Epithelial cell of proximal tubule (primary cell): ENCODE data around the gene ABI3BP. TPM values are rescaled to one million over a fixed set of nuclear protein-coding genes. Genes with fewer than 3 reads are reported as not detected.
"Not testable (repeated sequence)": the region's sequence is repeated elsewhere in the genome, so short reads cannot be mapped to it uniquely, and the experiment has no call there.

ENCODE experiments used
- DNase-seq: peaks from one replicate; pipeline ENCODE4 v3.0.0-alpha.2; 2011; ENCODE audit warnings: low read depth
- H3K4me3 ChIP-seq: 2 replicates; pipeline ENCODE4 v1.5.1; 2011; ENCODE audit warnings: low read depth, mild to moderate bottlenecking, low read length
- CTCF ChIP-seq: conservative IDR thresholded peaks from 2 replicates; pipeline ENCODE4 v1.5.1; 2012; ENCODE audit warnings: low read depth, mild to moderate bottlenecking, low read length
- total RNA-seq: library from RNA; depleted of rRNA; stranded (reverse); fragments of >200 nt; gene quantifications from 2 replicates; pipeline ENCODE4 v1.2.3, GENCODE V29; 2015

Gene ABI3BP
- total RNA-seq, 1 donor from 2014 or later = 3.6 TPM

DNA sequence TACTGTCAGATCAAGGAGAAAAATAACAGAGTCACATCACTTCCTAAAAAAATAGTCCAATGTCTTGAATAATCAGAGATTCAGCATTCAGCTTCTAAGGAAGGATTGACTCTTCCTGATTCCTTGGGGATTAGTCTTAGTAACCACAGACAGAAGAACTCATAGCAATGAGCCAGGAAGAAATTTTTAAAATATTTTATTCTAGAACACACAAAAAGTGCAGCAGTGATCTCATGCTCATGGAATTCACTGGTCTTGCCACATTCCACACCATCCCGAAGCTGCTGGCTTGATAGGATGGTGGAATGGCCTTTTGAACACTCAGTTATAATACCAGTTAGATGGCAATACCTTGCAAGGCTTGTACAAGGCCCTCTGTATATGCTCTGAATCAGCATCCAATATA, 43.0 kb upstream of the ABI3BP start:
- TF ChIP-seq CTCF = no peak
- DNase-seq = peak; percentile 96
- H3K4me3 ChIP-seq = no peak overlapping the region

- no peak overlapping the region for H3K4me3 ChIP-seq
- no peak for TF ChIP-seq CTCF
These were observed 34.1 kb upstream of the ABI3BP start for GRCh38 chr3:101027286-101027685.

DNA sequence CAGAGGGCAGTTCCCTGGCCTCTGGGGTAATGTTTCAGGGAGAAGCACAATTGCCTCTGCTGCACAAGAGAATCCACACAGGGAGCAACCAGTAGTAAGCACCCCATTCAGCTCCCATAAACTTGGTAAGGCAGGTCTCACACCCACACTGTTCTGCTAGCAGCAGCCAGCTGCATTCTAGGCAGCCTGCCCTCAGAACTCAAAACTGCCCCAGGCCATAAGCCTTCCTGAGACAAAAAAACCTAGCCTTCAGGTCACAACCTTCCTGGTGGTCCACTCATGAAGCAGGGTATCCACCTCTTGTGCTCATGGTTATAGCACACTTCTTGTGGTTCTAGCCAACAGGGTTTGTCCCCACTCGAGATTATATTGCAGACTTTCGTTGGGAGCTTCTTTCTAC, 33.7 kb upstream of the ABI3BP start:
- no peak for DNase-seq
- TF ChIP-seq CTCF = no peak
- H3K4me3 ChIP-seq = no peak overlapping the region

More at GRCh38 chr3:101027286-101027685, 34.1 kb upstream of the ABI3BP start:
- DNase-seq = no peak

DNA sequence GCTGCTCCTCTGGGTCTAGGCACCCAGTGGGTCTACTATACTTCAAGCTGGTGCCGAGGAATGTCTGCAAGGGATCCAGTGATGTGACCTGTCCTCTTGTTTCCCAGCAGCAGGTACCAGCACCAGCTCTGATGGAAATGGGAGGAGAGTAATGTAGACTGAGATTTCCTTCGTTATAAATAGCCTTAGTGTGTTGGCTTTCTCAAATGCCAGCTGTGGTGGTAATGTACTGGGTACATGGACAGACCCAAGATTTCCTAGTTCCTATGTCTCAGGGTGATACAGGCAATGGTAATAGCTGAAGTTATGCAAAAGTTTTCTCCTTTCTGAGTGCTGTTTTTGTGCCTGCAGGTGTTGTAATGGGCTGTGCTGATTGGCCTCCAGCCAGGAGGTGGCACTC, 33.0 kb upstream of the ABI3BP start:
- DNase-seq = no peak
- no peak for TF ChIP-seq CTCF
- no peak overlapping the region for H3K4me3 ChIP-seq

DNA sequence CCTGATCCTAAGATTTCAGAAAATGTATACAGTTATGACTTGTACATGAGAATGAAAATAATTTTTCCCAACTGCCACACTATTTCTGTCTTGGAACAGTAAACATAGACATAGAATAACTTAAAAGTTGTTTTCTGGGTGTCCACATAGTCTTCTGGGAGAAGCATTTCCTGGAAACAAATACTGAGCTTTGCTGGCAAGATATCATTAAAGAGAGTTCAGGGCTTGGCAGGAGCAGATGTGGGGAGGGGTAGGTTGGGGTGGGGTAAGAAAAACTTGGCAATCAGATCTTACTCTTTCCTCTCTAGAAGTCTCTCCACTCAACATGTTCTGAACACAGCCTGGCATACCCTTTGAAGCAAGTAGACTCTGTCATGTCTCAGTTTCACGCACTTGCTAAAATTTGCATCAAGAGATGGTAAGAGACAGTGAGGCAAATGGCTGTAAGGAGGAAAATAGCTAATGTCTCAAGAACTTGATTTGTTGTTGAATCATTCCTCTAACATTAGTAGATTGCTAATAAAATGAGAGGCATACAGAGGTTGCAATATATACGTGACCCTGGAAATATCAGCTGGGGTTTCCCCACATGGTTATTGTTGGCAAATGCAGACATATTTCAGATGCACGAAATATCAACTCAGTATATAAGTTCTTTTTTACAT, 27.3 kb upstream of the ABI3BP start:
- TF ChIP-seq CTCF = no peak
- H3K4me3 ChIP-seq = no peak overlapping the region
- no peak for DNase-seq

- H3K4me3 ChIP-seq = no peak overlapping the region
- no peak for TF ChIP-seq CTCF
- DNase-seq = no peak
These were observed 23.8 kb upstream of the ABI3BP start for GRCh38 chr3:101017017-101017416.

DNA sequence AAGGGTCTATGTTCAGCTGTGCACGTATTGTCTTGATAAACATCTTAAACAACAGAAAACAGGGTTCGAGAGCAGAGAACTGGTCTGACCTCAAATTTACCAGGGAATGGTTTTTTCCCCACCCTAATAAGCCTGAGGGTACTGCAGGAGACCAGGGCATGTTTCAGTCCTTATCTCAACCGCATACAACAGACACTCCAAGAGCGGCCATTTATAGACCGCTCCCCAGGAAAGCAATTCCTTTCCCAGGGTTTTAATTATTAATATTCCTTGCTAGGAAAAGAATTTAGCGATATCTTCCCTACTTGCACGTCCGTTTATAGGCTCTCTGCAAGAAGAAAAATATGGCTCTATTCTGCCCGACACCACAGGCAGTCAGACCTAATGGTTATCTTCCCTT, 19.1 kb upstream of the ABI3BP start:
- H3K4me3 ChIP-seq, DNase-seq: not testable (repeated sequence)
